CD4-positive, alpha-beta T cell (primary cell): ENCODE data around the gene BPIFA3. TPM values are rescaled to one million over a fixed set of nuclear protein-coding genes. Genes with fewer than 3 reads are reported as not detected.

Experiments used
- ATAC-seq: fragments of 200-7000 bp; cut with Tn5 transposase; one replicate; pipeline ENCODE4 v1.10.0; 2022; ENCODE audit warnings: mild to moderate bottlenecking; ENCODE audit not compliant: poor library complexity
- CTCF ChIA-PET: fragments of 350-600 bp; sonication (Branson Sonifier 250); formaldehyde crosslinking; loops from one replicate; lab custom pipeline; 2021; ENCODE audit warnings: antibody characterized with exemption, inconsistent platforms; lab: Charles Lee
- POLR2A ChIA-PET: fragments of 350-600 bp; sonication (Branson Sonifier 250); formaldehyde crosslinking; loops from one replicate; lab custom pipeline; 2021; ENCODE audit warnings: antibody characterized with exemption, inconsistent platforms; lab: Charles Lee
- DNase-seq, 14 experiments: peaks; one replicate each; pipeline ENCODE4 v3.0.0-alpha.2; 2013 to 2020; ENCODE audit warnings: mixed read lengths in 2 of 14
- H3K27ac ChIP-seq, 2 donors: one replicate each; pipeline versions ENCODE4 v1.5.1 to v1.7.0; 2013; ENCODE audit warnings: low read length in 2 of 2, low read depth in 1 of 2, mild to moderate bottlenecking in 1 of 2
- H3K27me3 ChIP-seq, 2 experiments: 1 replicate in 1 of 2; 2 replicates in 1 of 2; pipeline versions ENCODE4 v1.6.1 to v1.7.0; 2013; ENCODE audit warnings: low read length in 2 of 2, control low read depth in 1 of 2, mild to moderate bottlenecking in 1 of 2, moderate library complexity in 1 of 2; ENCODE audit not compliant: insufficient read depth in 2 of 2, control insufficient read depth in 1 of 2
- H3K36me3 ChIP-seq: one replicate; pipeline ENCODE4 v1.6.1; 2013; ENCODE audit warnings: low read length, control low read depth; ENCODE audit not compliant: insufficient read depth
- H3K4me1 ChIP-seq: one replicate; pipeline ENCODE4 v1.6.1; 2013; ENCODE audit warnings: low read length, control low read depth; ENCODE audit not compliant: insufficient read depth
- H3K4me3 ChIP-seq: one replicate; pipeline ENCODE4 v1.5.1; 2013; ENCODE audit warnings: mild to moderate bottlenecking, low read length, moderate library complexity
- H3K9me3 ChIP-seq, 2 experiments: 1 replicate in 1 of 2; 2 replicates in 1 of 2; pipeline versions ENCODE4 v1.6.1 to v1.7.0; 2013; ENCODE audit warnings: low read length in 2 of 2, mild to moderate bottlenecking in 2 of 2, control low read depth in 1 of 2, moderate library complexity in 1 of 2; ENCODE audit not compliant: control insufficient read depth in 1 of 2, insufficient read depth in 1 of 2
- H3K27ac Mint-ChIP-seq: one replicate; pipeline ENCODE4 v1.8.0; 2020; ENCODE audit warnings: mixed read lengths
- H3K27me3 Mint-ChIP-seq: one replicate; pipeline ENCODE4 v1.8.0; 2021; ENCODE audit warnings: mixed read lengths
- H3K36me3 Mint-ChIP-seq: one replicate; pipeline ENCODE4 v1.8.0; 2021; ENCODE audit warnings: low read depth, mixed read lengths
- H3K4me1 Mint-ChIP-seq: one replicate; pipeline ENCODE4 v1.8.0; 2021; ENCODE audit warnings: low read depth, mixed read lengths
- H3K4me3 Mint-ChIP-seq: one replicate; pipeline ENCODE4 v1.8.0; 2020; ENCODE audit warnings: mild to moderate bottlenecking, mixed read lengths
- H3K9me3 Mint-ChIP-seq: one replicate; pipeline ENCODE4 v1.8.0; 2020; ENCODE audit warnings: mixed read lengths
- intact Hi-C, 2 experiments: fragments of 100-400 bp; cut with DNase I in 1 of 2; cut with micrococcal nuclease in 1 of 2; formaldehyde crosslinking; loops; one replicate each; pipeline versions ENCODE4 v1.15.1 to v1.9.0; 2023 to 2025; cut with DNase I, micrococcal nuclease
- total RNA-seq, 174 experiments: library from RNA in 2 of 174; stranded (reverse) in 2 of 174; gene quantifications; one replicate each; pipeline ENCODE4 v1.2.3 and lab custom pipeline; 2021 to 2026
- TF ChIP-seq, protein P1 (sequence below): fragments of 200-600 bp; IDR thresholded peaks from one replicate; pipeline ENCODE4 v1.8.0; 2022; ENCODE audit warnings: antibody characterized with exemption, mild to moderate bottlenecking

The BPIFA3 gene
- total RNA-seq, 2 experiments from 2014 or later: not detected

DNA sequence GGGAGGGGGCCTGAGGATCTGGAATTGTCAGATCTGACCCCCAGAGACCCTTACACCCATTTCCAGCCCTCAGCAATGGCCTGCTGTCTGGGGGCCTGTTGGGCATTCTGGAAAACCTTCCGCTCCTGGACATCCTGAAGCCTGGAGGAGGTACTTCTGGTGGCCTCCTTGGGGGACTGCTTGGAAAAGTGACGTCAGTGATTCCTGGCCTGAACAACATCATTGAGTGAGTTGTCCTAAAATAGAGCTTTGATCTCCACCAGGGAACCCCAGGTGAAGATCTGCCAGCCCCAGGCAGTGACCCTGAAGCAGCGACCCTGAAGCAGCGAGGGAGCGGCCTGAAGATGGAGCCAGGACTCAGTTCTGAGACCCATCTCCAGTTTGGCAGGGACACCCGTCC, 20.8 kb downstream of the BPIFA3 start:
- Histone ChIP-seq H3K36me3 (no peaks in the 10 kb centered on the region), H3K27ac (no peak overlapping the region), H3K4me3 (no peak overlapping the region), H3K27me3 (peaks cover 0 to 2% of the 10 kb centered on the region in 2 experiments), H3K9me3 (no peaks in the 10 kb centered on the region), H3K4me1 (no peaks in the 10 kb centered on the region)
- ATAC-seq (no peak), DNase-seq (no peak)
- no peak overlapping the region for H3K4me3 Mint-ChIP-seq
- peaks cover 46% of the 10 kb centered on the region for H3K27me3 Mint-ChIP-seq
- no peaks in the 10 kb centered on the region for H3K9me3 Mint-ChIP-seq
- H3K27ac Mint-ChIP-seq: no peak overlapping the region
- intact Hi-C loops: no loop called here
- H3K36me3 Mint-ChIP-seq: no peaks in the 10 kb centered on the region
- TF ChIP-seq, protein P1, sequence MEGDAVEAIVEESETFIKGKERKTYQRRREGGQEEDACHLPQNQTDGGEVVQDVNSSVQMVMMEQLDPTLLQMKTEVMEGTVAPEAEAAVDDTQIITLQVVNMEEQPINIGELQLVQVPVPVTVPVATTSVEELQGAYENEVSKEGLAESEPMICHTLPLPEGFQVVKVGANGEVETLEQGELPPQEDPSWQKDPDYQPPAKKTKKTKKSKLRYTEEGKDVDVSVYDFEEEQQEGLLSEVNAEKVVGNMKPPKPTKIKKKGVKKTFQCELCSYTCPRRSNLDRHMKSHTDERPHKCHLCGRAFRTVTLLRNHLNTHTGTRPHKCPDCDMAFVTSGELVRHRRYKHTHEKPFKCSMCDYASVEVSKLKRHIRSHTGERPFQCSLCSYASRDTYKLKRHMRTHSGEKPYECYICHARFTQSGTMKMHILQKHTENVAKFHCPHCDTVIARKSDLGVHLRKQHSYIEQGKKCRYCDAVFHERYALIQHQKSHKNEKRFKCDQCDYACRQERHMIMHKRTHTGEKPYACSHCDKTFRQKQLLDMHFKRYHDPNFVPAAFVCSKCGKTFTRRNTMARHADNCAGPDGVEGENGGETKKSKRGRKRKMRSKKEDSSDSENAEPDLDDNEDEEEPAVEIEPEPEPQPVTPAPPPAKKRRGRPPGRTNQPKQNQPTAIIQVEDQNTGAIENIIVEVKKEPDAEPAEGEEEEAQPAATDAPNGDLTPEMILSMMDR: no peak
- no peaks in the 10 kb centered on the region for H3K4me1 Mint-ChIP-seq
- ChIA-PET CTCF (no interaction called here), POLR2A (no interaction called here)

DNA sequence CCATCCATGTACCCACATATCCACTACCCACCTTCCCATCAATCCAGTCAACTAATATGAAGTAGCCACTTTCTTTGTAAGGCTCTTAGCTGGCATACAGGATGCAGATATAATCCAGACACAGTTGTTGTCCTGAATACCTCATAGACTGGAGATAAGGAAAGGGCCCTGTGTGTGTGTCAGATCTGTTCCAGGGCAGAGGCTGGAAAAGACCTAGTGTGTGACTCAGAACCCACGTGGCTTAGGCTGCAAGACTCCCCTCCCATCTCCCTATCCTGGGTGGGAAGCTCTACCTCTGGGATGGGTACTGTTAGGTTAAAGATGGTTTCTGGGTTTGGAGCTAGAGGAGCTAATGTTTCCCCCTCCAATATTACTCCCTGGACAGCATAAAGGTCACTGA, 22.3 kb downstream of the BPIFA3 start:
- TF ChIP-seq, protein P1: no peak
- Histone ChIP-seq H3K4me1 (no peaks in the 10 kb centered on the region), H3K9me3 (no peaks in the 10 kb centered on the region), H3K4me3 (no peak overlapping the region), H3K27me3 (no peaks in the 10 kb centered on the region), H3K36me3 (no peaks in the 10 kb centered on the region), H3K27ac (no peak overlapping the region)
- POLR2A ChIA-PET: no interaction called here
- intact Hi-C loops: no loop called here
- Mint-ChIP-seq H3K27ac (no peak overlapping the region), H3K27me3 (peaks cover 41% of the 10 kb centered on the region), H3K4me1 (no peaks in the 10 kb centered on the region), H3K4me3 (no peak overlapping the region), H3K36me3 (no peaks in the 10 kb centered on the region), H3K9me3 (no peaks in the 10 kb centered on the region)
- ATAC-seq (no peak), DNase-seq (no peak)
- CTCF ChIA-PET: no interaction called here

DNA sequence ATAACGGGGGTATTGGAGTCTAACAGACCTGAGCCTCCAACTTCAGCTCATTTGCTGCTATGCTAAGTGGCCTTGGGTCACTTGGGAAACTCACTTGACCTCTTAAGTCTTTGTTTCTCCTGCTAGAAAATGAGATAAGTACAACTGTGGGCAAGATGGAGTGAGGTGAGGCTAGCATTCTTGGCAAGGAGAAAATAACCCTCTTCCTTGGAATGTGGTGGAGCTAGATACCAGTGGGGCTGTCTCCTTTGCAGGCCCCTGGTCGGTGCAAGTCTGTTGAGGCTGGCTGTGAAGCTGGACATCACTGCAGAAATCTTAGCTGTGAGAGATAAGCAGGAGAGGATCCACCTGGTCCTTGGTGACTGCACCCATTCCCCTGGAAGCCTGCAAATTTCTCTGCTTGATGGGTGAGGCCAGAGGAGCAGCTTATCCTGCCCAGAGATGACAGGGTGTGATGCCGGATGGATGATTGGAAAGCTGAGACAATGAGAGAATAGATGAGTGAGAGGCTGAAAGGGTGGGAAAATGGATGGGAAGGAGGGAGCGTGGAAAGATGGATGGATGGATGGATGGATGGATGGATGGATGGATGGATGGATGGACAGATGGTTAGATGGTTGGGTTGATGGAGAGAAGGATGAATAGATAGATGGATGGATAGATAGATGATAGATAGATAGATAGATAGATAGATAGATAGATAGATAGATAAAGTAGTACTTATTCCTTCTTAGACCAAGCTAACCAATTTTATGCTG, 23.0 kb downstream of the BPIFA3 start:
- ChIA-PET POLR2A (no interaction called here), CTCF (no interaction called here)
- no peak for ATAC-seq
- H3K36me3 Mint-ChIP-seq: no peaks in the 10 kb centered on the region
- DNase-seq: no peak
- no peaks in the 10 kb centered on the region for H3K4me1 Mint-ChIP-seq
- no peaks in the 10 kb centered on the region for H3K4me1 ChIP-seq
- no peak overlapping the region for H3K4me3 Mint-ChIP-seq
- TF ChIP-seq, protein P1: no peak
- H3K36me3 ChIP-seq: no peaks in the 10 kb centered on the region
- no peak overlapping the region for H3K4me3 ChIP-seq
- H3K9me3 Mint-ChIP-seq: no peaks in the 10 kb centered on the region
- no peaks in the 10 kb centered on the region for H3K9me3 ChIP-seq
- peaks cover 41% of the 10 kb centered on the region for H3K27me3 Mint-ChIP-seq
- no peak overlapping the region for H3K27ac ChIP-seq
- H3K27ac Mint-ChIP-seq: no peak overlapping the region
- intact Hi-C loops: no loop called here
- no peaks in the 10 kb centered on the region for H3K27me3 ChIP-seq
